ENCODE results near the gene BCL2A1.
A peak's percentile ranks its signal among the peaks of the same experiment; 100 is the strongest.

BCL2A1 gene

GRCh38 chr15:79923515-79924169, 47.4 kb downstream of the BCL2A1 start:
- peak overlapping the region; percentile 97 for H3K27ac ChIP-seq
- H3K4me1 ChIP-seq (ENCODE audit: control insufficient read depth in 1 of 2, insufficient read depth in 1 of 2, low read depth in 1 of 2, low read length in 1 of 2) = peaks cover 37 to 43% of the 10 kb centered on the region in 2 experiments
- H3K4me3 ChIP-seq (ENCODE audit: low read depth in 1 of 2, low read length in 1 of 2) = peak overlapping the region; percentile 93 to 100
- H3K27me3 ChIP-seq = no peaks in the 10 kb centered on the region
- H3K9me3 ChIP-seq = no peaks in the 10 kb centered on the region
- H3K36me3 ChIP-seq = peaks cover 27% of the 10 kb centered on the region
- TF ChIP-seq, protein P1, sequence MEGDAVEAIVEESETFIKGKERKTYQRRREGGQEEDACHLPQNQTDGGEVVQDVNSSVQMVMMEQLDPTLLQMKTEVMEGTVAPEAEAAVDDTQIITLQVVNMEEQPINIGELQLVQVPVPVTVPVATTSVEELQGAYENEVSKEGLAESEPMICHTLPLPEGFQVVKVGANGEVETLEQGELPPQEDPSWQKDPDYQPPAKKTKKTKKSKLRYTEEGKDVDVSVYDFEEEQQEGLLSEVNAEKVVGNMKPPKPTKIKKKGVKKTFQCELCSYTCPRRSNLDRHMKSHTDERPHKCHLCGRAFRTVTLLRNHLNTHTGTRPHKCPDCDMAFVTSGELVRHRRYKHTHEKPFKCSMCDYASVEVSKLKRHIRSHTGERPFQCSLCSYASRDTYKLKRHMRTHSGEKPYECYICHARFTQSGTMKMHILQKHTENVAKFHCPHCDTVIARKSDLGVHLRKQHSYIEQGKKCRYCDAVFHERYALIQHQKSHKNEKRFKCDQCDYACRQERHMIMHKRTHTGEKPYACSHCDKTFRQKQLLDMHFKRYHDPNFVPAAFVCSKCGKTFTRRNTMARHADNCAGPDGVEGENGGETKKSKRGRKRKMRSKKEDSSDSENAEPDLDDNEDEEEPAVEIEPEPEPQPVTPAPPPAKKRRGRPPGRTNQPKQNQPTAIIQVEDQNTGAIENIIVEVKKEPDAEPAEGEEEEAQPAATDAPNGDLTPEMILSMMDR (IDR thresholded peaks at IDR 0.05) = peak; percentile 65

GRCh38 chr15:79923079-79923514, 47.9 kb downstream of the BCL2A1 start:
- H3K4me3 ChIP-seq (ENCODE audit: low read depth in 1 of 2, low read length in 1 of 2) = peak overlapping the region; percentile 93 to 100
- TF ChIP-seq, protein P1 (IDR thresholded peaks at IDR 0.05) = no peak
- H3K4me1 ChIP-seq (ENCODE audit: control insufficient read depth in 1 of 2, insufficient read depth in 1 of 2, low read depth in 1 of 2, low read length in 1 of 2) = peaks cover 42 to 48% of the 10 kb centered on the region in 2 experiments
- peak overlapping the region; percentile 97 for H3K27ac ChIP-seq
- H3K9me3 ChIP-seq = no peaks in the 10 kb centered on the region
- H3K27me3 ChIP-seq = no peaks in the 10 kb centered on the region
- H3K36me3 ChIP-seq = peaks cover 27% of the 10 kb centered on the region

DNA sequence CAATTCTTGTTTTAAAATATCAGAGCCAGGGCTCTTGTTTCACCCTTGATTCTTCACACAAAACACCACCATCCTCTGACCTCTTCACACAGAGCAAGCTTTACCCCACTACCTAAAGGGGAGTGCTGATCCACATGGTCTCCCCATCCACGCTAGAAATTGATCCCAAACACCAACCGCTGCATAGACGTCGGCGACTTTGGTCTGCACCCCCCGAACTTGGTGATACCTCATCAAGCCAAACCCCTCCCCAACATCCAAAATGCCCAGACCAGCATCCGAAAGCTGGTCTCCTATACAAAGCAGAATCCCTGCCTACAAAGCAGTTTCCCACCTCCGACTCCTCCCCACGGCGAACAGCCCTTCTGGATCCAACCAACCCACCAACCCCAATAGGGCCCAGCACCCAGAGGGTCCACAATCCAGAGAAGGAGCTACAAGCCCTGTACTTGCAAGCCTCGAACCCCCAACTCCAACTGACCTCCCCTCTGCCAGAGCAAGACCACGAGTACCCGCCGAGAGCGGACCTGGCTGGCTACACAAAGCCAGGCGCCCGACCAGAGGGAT, 48.4 kb downstream of the BCL2A1 start:
- TF ChIP-seq, protein P1 (IDR thresholded peaks at IDR 0.05) = no peak
- peaks cover 29% of the 10 kb centered on the region for H3K36me3 ChIP-seq
- H3K27ac ChIP-seq = peak overlapping the region; percentile 97
- peak overlapping the region; percentile 93 to 100 for H3K4me3 ChIP-seq (ENCODE audit: low read depth in 1 of 2, low read length in 1 of 2)
- no peaks in the 10 kb centered on the region for H3K9me3 ChIP-seq
- H3K27me3 ChIP-seq = no peaks in the 10 kb centered on the region
- H3K4me1 ChIP-seq (ENCODE audit: control insufficient read depth in 1 of 2, insufficient read depth in 1 of 2, low read depth in 1 of 2, low read length in 1 of 2) = peaks cover 46 to 52% of the 10 kb centered on the region in 2 experiments

DNA sequence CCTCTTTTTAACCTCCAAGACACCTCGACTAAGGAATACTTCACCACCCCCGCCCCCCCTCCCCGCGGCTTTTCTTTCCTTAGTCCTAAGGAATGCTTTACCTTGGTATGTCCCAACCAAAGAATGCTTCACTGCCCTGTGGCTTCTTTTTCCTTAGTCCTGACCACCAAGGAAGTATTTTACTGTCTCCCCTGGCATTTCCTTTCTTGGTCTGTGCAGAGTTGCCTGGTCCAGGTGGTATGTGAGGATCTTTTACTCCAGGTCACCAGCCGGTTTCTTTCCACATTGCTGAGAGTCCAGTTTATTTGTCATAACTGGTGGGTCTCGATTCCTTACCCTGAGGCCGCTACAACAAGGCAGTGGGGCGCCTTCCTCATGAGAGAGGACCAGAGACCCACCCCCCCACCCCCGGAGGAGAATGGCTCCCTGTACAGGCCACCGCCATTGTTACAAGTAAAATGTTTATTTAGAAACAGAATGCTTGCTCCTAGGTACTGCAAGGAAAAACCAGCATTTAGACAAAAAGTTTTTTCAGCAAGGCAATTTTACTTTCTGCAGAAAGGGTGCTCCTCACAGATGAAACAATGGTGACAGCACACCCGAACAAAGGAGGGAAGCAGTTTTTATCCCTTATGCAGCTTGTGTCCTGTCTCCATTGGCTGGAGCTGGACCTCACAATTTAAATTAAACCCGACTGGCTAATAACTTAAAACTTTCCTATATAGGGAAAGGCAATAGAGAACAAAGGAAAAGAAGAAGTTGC, 51.1 kb downstream of the BCL2A1 start:
- no peaks in the 10 kb centered on the region for H3K9me3 ChIP-seq
- no peaks in the 10 kb centered on the region for H3K27me3 ChIP-seq
- no peak overlapping the region for H3K4me3 ChIP-seq (ENCODE audit: low read depth in 1 of 2, low read length in 1 of 2)
- TF ChIP-seq, protein P1 (IDR thresholded peaks at IDR 0.05) = no peak
- peaks cover 70 to 79% of the 10 kb centered on the region in 2 experiments for H3K4me1 ChIP-seq (ENCODE audit: control insufficient read depth in 1 of 2, insufficient read depth in 1 of 2, low read depth in 1 of 2, low read length in 1 of 2)
- H3K27ac ChIP-seq = peak overlapping the region; percentile 68
- peaks cover 33% of the 10 kb centered on the region for H3K36me3 ChIP-seq

GRCh38 chr15:79919090-79919748, 51.8 kb downstream of the BCL2A1 start:
- no peaks in the 10 kb centered on the region for H3K9me3 ChIP-seq

More at GRCh38 chr15:79919090-79919748, 51.8 kb downstream of the BCL2A1 start:
- TF ChIP-seq, protein P1 (IDR thresholded peaks at IDR 0.05) = no peak
- Histone ChIP-seq H3K4me3 (ENCODE audit: low read depth in 1 of 2, low read length in 1 of 2) (no peak overlapping the region), H3K27me3 (no peaks in the 10 kb centered on the region), H3K36me3 (peaks cover 33% of the 10 kb centered on the region), H3K4me1 (ENCODE audit: control insufficient read depth in 1 of 2, insufficient read depth in 1 of 2, low read depth in 1 of 2, low read length in 1 of 2) (peaks cover 63 to 79% of the 10 kb centered on the region in 2 experiments), H3K27ac (peak overlapping the region; percentile 68)
